K562 (cell line): ENCODE results near the gene SLAMF6. TPM values are rescaled to one million over a fixed set of nuclear protein-coding genes. Genes with fewer than 3 reads are reported as not detected.
"Not testable (repeated sequence)": the region's sequence is repeated elsewhere in the genome, so short reads cannot be mapped to it uniquely, and the experiment has no call there.

Experiments used
- ATAC-seq: fragments of 200-7000 bp; cut with Tn5 transposase; 3 replicates; pipeline ENCODE4 v1.9.1; 2020; ENCODE audit warnings: moderate library complexity
- BruUV-seq: library from RNA; stranded (reverse); fragments of 400-500 nt; replicated peaks from 2 replicates; lab custom pipeline; 2021; lab: Mats Ljungman, UMichigan
- CTCF ChIA-PET: fragments of 300-600 bp; formaldehyde crosslinking; extraction: SDS; loops from one replicate; lab custom pipeline; 2021; ENCODE audit warnings: low intra/inter-chr PET ratio; lab: Yijun Ruan, JAX
- POLR2A ChIA-PET: fragments of 300-600, 350-650 bp; sonication (Branson Sonifier 250); formaldehyde crosslinking; extraction: SDS; loops from one replicate; lab custom pipeline; 2021; ENCODE audit warnings: antibody characterized with exemption, inconsistent platforms; lab: Yijun Ruan, JAX
- DNase-seq, 4 experiments: peaks; one replicate each; pipeline versions ENCODE4 v3.0.0 to v3.0.0-alpha.2; 2011 to 2018; ENCODE audit warnings: low spot score in 3 of 4, mixed read lengths in 3 of 4; ENCODE audit errors: extremely low read depth in 1 of 4
- FAIRE-seq: peaks from 2 replicates; lab custom pipeline; 2011; peaks lifted over from hg19 to GRCh38; lab: Jason Lieb, UNC
- H2AFZ ChIP-seq: 2 replicates; pipeline ENCODE4 v1.6.0; 2011; ENCODE audit warnings: low read depth, low read length, control low read depth, inconsistent platforms
- H3K27ac ChIP-seq: fragments of 200-600 bp; 3 replicates; pipeline ENCODE4 v1.8.0; 2011; ENCODE audit warnings: low read depth, mild to moderate bottlenecking, control low read depth, inconsistent platforms, low read length, moderate library complexity, mixed read lengths; ENCODE audit errors: extremely low read depth
- H3K27me3 ChIP-seq, 2 experiments: fragments of 300-600 bp in 1 of 2; 2 replicates in 1 of 2; 3 replicates in 1 of 2; pipeline versions ENCODE4 v1.6.0 to v1.8.0; 2011; ENCODE audit warnings: inconsistent platforms in 2 of 2, low read length in 2 of 2, mild to moderate bottlenecking in 1 of 2, mixed read lengths in 1 of 2, moderate library complexity in 1 of 2; ENCODE audit not compliant: control insufficient read depth in 2 of 2, insufficient read depth in 2 of 2
- H3K36me3 ChIP-seq: fragments of 300-600 bp; 3 replicates; pipeline ENCODE4 v1.8.0; 2011; ENCODE audit warnings: mild to moderate bottlenecking, low read length, inconsistent platforms; ENCODE audit not compliant: control insufficient read depth, insufficient read depth
- H3K4me1 ChIP-seq, 2 experiments: fragments of 200-600 bp in 1 of 2; replicated peaks in 1 of 2; 2 replicates in 1 of 2; 3 replicates in 1 of 2; pipeline versions ENCODE4 v1.5.1 to v1.8.0; 2011; ENCODE audit warnings: inconsistent platforms in 2 of 2, low read length in 2 of 2, mild to moderate bottlenecking in 1 of 2, mixed read lengths in 1 of 2, moderate library complexity in 1 of 2; ENCODE audit not compliant: control insufficient read depth in 2 of 2, insufficient read depth in 2 of 2
- H3K4me2 ChIP-seq: 2 replicates; pipeline ENCODE4 v1.6.1; 2011; ENCODE audit warnings: low read length, control low read depth, inconsistent platforms, mixed read lengths; ENCODE audit not compliant: insufficient read depth
- H3K4me3 ChIP-seq: fragments of 200-600 bp; sonication (generic), shearing (Covaris generic); 2 replicates; pipeline ENCODE4 v1.5.1; 2016; ENCODE audit warnings: control low read depth, inconsistent platforms
- H3K79me2 ChIP-seq: fragments of 200-600 bp; 3 replicates; pipeline ENCODE4 v1.8.0; 2011; ENCODE audit warnings: low read length, inconsistent platforms; ENCODE audit not compliant: control insufficient read depth, insufficient read depth
- H3K9ac ChIP-seq, 2 experiments: 2 replicates each; pipeline versions ENCODE4 v1.6.0 to v1.6.1; 2011; ENCODE audit warnings: low read depth in 2 of 2, low read length in 2 of 2, control low read depth in 1 of 2, inconsistent platforms in 1 of 2, mild to moderate bottlenecking in 1 of 2, mixed read lengths in 1 of 2; ENCODE audit not compliant: insufficient read depth in 1 of 2
- H3K9me1 ChIP-seq: one replicate; pipeline ENCODE4 v1.6.0; 2011; ENCODE audit warnings: inconsistent platforms, mild to moderate bottlenecking, low read length, moderate library complexity; ENCODE audit not compliant: control insufficient read depth, insufficient read depth
- H3K9me3 ChIP-seq: replicated peaks from 2 replicates; pipeline ENCODE4 v1.5.1; 2011; ENCODE audit warnings: low read depth, low read length, inconsistent platforms; ENCODE audit not compliant: control insufficient read depth, insufficient read depth
- H4K20me1 ChIP-seq: replicated peaks from 2 replicates; pipeline ENCODE4 v1.6.1; 2011; ENCODE audit warnings: low read length, inconsistent platforms, mixed read lengths; ENCODE audit not compliant: control insufficient read depth, insufficient read depth
- CTCF ChIP-seq, 3 experiments: IDR thresholded peaks in 2 of 3; conservative IDR thresholded peaks in 1 of 3; 2 replicates each; pipeline ENCODE4 v1.5.1; 2011 to 2012; ENCODE audit warnings: low read length in 3 of 3, mild to moderate bottlenecking in 3 of 3, control low read depth in 2 of 3, improper control_type of control experiment in 1 of 3, inconsistent platforms in 1 of 3, low read depth in 1 of 3, mixed read lengths in 1 of 3, moderate library complexity in 1 of 3; ENCODE audit not compliant: insufficient read depth in 2 of 3
- KAT7 ChIP-seq: sonication (generic); formaldehyde crosslinking; IDR thresholded peaks from 2 replicates; pipeline ENCODE4 v1.8.0; 2022; ENCODE audit warnings: missing genetic modification reagents, mild to moderate bottlenecking, borderline replicate concordance
- REST ChIP-seq, 2 experiments: fragments of 450-650 bp; formaldehyde crosslinking in 1 of 2; IDR thresholded peaks; 2 replicates each; pipeline versions ENCODE4 v1.4.0 to v1.6.1; 2014 to 2020; ENCODE audit warnings: mild to moderate bottlenecking in 2 of 2, borderline replicate concordance in 1 of 2, low read depth in 1 of 2
- TRIM24 ChIP-seq, 2 experiments: fragments of 450-650 bp; IDR thresholded peaks; 2 replicates each; pipeline ENCODE4 v1.6.1; 2016
- ZNF324 ChIP-seq: fragments of 250-450 bp; sonication (Bioruptor Pico); IDR thresholded peaks from 2 replicates; pipeline ENCODE4 v1.4.0; 2020; ENCODE audit warnings: mild to moderate bottlenecking
- WGBS: fragments of 100-300 bp; shearing (Covaris generic); methylation state at CpG from one replicate; pipeline ENCODE4 v1.1.6; 2016; ENCODE audit warnings: low coverage, mixed read lengths; ENCODE audit not compliant: insufficient coverage; ENCODE audit errors: missing lambda C conversion rate; 5-methylcytosine and 5-hydroxymethylcytosine counted together
- in situ Hi-C: fragments of 300-500 bp; cut with MboI; formaldehyde crosslinking; loops from 4 replicates; pipeline ENCODE4 v1.15.0; 2018; ENCODE audit warnings: inconsistent platforms, mixed read lengths
- intact Hi-C: fragments of 100-400 bp; cut with micrococcal nuclease; formaldehyde crosslinking; loops from 2 replicates; pipeline ENCODE4 v1.14.2; 2022
- polyA plus RNA-seq, 8 experiments: library from polyadenylated mRNA; depleted of rRNA in 4 of 8; stranded (reverse) in 5 of 8; unstranded in 3 of 8; fragments of >200 nt; fragmentation: Nextera tagmentation in 2 of 8; fragmentation: Illumina TruSeq in 1 of 8; extraction: Ambion mirVana in 2 of 8; extraction: Trizol in 1 of 8; gene quantifications; 2 replicates each; pipeline versions ENCODE4 v1.2.1 to v1.2.3, GENCODE V29; 2011 to 2014; ENCODE audit warnings: inconsistent platforms in 1 of 8, missing spikeins in 1 of 8
- total RNA-seq, 7 experiments: library from RNA; depleted of rRNA in 6 of 7; stranded (reverse); fragments of >200 nt in 6 of 7; fragmentation: Illumina TruSeq in 2 of 7; extraction: Trizol in 2 of 7; gene quantifications; 2 replicates each; pipeline versions ENCODE4 v1.2.1 to v1.2.3, GENCODE V29; 2011 to 2021; ENCODE audit warnings: low replicate concordance in 1 of 7

Gene SLAMF6
- total and polyA plus RNA-seq, 9 of the 15 experiments (the other 6 are each of a cell fraction or from before 2014, with no cell fraction given): 0.56 to 4.8 (median 1.1) TPM

GRCh38 chr1:160534823-160535605 is 12.0 kb upstream of the SLAMF6 start (continued):
- TF ChIP-seq REST (IDR thresholded peaks at IDR 0.05; ENCODE audit: borderline replicate concordance) (0 out of 2 replicates have a peak, but pooled peaks have one; percentile 5), REST (CRISPR knock-in tag; IDR thresholded peaks at IDR 0.05; ENCODE audit: low read depth) (no peak), ZNF324 (peak; percentile 100), KAT7 (CRISPR knock-in tag) (no peak), CTCF (IDR thresholded peaks at IDR 0.05 in 2 of 3, conservative IDR thresholded peaks at IDR 0.05 in 1 of 3; ENCODE audit: insufficient read depth in 2 of 3, low read depth in 1 of 3, low read length in 3 of 3) (peak in 1 of 3 experiments; percentile 16; a peak in 1 of 6 replicates), TRIM24 (IDR thresholded peaks at IDR 0.05) (peak; percentile 56 to 82; a peak in 3 of 4 replicates)

- in situ Hi-C loops, BruUV-seq, H3K27ac ChIP-seq, H3K36me3 ChIP-seq, H3K4me1 ChIP-seq, ATAC-seq, DNase-seq, H3K27me3 ChIP-seq, CTCF ChIA-PET, H3K79me2 ChIP-seq, H3K9me1 ChIP-seq, POLR2A ChIA-PET, intact Hi-C loops, H2AFZ ChIP-seq, H3K4me2 ChIP-seq, H4K20me1 ChIP-seq, FAIRE-seq, H3K9ac ChIP-seq, H3K4me3 ChIP-seq: not testable (repeated sequence)
- H3K9me3 ChIP-seq: peaks cover 27% of the 10 kb centered on the region
- WGBS: 85% methylated on average over 5 of the region's 5 CpGs
Measured at GRCh38 chr1:160532557-160532813, 9.4 kb upstream of the SLAMF6 start.
